MM.1S (cell line): ENCODE measurements around the gene MKLN1.

Experiments used
- EZH2 ChIP-seq: fragments of 300-600 bp; sonication (generic); optimal IDR thresholded peaks from 2 replicates; pipeline ENCODE3; 2017; ENCODE audit warnings: low read depth, mild to moderate bottlenecking, antibody characterized with exemption, low read length, mixed read lengths
- TF ChIP-seq, protein P1 (sequence below): fragments of 300-600 bp; sonication (generic); IDR thresholded peaks from 2 replicates; pipeline ENCODE4 v1.5.1; 2016; ENCODE audit warnings: antibody characterized with exemption, low read length, mixed read lengths

DNA sequence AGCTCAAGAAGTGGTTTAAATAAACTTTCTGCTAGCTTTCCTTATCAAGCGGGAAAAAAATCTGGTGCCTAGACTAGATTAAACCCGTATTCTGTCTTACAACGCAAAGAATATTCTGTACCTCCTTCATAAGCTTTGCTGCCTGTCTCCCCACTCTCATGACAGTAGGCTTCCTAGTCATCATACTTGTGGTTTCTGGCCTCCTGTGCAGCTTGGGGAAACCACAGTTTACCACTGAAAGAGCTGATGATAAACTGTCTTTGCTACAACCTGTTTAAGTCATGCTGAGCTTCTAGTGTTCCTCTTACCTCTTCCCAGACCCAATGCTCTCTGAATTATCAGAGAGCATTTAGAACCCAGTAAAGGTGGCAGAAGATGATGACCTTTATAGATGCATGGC, 173.7 kb downstream of the MKLN1 start:
- TF ChIP-seq, protein P1, sequence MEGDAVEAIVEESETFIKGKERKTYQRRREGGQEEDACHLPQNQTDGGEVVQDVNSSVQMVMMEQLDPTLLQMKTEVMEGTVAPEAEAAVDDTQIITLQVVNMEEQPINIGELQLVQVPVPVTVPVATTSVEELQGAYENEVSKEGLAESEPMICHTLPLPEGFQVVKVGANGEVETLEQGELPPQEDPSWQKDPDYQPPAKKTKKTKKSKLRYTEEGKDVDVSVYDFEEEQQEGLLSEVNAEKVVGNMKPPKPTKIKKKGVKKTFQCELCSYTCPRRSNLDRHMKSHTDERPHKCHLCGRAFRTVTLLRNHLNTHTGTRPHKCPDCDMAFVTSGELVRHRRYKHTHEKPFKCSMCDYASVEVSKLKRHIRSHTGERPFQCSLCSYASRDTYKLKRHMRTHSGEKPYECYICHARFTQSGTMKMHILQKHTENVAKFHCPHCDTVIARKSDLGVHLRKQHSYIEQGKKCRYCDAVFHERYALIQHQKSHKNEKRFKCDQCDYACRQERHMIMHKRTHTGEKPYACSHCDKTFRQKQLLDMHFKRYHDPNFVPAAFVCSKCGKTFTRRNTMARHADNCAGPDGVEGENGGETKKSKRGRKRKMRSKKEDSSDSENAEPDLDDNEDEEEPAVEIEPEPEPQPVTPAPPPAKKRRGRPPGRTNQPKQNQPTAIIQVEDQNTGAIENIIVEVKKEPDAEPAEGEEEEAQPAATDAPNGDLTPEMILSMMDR, result no peak
- TF ChIP-seq EZH2, result no peak
